NT2/D1 (cell line): ENCODE data around the gene LILRB1.
"Not testable (repeated sequence)": the region's sequence is repeated elsewhere in the genome, so short reads cannot be mapped to it uniquely, and the experiment has no call there.

ENCODE experiments used
- DNase-seq: peaks from one replicate; pipeline ENCODE4 v3.0.0-alpha.2; 2011; ENCODE audit warnings: low read depth, low spot score
- H3K27me3 ChIP-seq: 2 replicates; pipeline ENCODE4 v1.6.0; 2011; ENCODE audit warnings: mild to moderate bottlenecking; ENCODE audit not compliant: insufficient read length, insufficient read depth
- H3K36me3 ChIP-seq: 2 replicates; pipeline ENCODE4 v1.6.1; 2011; ENCODE audit warnings: mild to moderate bottlenecking, low read length, mixed read lengths; ENCODE audit not compliant: insufficient read depth, insufficient read length
- H3K4me1 ChIP-seq: 2 replicates; pipeline ENCODE4 v1.5.1; 2011; ENCODE audit not compliant: insufficient read depth, insufficient read length
- H3K4me3 ChIP-seq: 2 replicates; pipeline ENCODE4 v1.5.1; 2011; ENCODE audit warnings: low read depth; ENCODE audit not compliant: insufficient read length
- H3K9ac ChIP-seq: 2 replicates; pipeline ENCODE4 v1.6.0; 2011; ENCODE audit warnings: low read depth; ENCODE audit not compliant: insufficient read length
- H3K9me3 ChIP-seq: 2 replicates; pipeline ENCODE4 v1.5.1; 2011; ENCODE audit warnings: mild to moderate bottlenecking, low read length; ENCODE audit not compliant: insufficient read depth
- SUZ12 ChIP-seq: IDR thresholded peaks from 2 replicates; pipeline ENCODE4 v1.6.1; 2011; ENCODE audit not compliant: insufficient read length, insufficient read depth; ENCODE audit errors: extremely low read depth
- YY1 ChIP-seq: IDR thresholded peaks from 2 replicates; pipeline ENCODE4 v1.6.1; 2011; ENCODE audit not compliant: insufficient read length, insufficient read depth
- ZNF274 ChIP-seq: IDR thresholded peaks from 2 replicates; pipeline ENCODE4 v1.6.1; 2011; ENCODE audit warnings: mild to moderate bottlenecking, low read depth, low read length

LILRB1 gene

DNA sequence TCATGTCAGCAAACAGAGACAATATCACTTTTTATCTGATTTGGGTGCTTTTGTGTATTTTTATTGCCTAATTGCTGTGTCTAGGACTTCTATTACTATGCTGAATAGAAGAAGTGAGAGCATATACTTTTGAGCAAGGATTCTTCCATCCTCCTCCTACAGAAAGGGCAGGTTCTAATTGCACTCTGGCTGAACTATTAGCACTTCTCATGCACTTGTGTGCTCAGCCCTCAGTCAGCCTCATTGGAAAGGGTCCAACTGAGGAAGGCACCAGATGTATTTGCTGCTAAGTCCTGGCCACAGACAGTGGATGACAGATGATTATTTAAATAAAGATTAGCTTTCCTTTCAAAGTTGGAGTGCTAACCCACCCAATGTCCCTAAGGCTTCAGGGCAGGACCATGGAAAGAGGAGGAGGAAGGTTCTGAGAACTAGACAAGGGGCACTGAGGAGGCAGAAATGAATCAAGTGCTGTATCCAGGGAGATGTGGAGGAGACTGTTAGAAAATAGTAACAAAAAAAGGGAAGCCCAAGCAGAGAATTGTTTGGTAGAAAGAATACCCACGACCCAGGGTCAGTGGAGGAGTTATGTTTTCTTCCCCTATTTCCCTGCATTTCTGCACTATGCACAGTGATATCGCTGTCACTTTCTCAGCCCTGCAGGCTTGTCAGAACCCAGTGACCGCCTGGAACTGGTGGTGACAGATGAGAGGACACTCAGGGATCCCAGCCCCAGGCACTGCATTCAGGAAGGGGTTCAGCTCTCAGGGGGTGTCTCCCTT lies 40.5 kb downstream of the LILRB1 start:
- H3K27me3 ChIP-seq, result peaks cover 2% of the 10 kb centered on the region
- no peak overlapping the region for H3K4me3 ChIP-seq
- H3K4me1 ChIP-seq, result peaks cover 4% of the 10 kb centered on the region
- DNase-seq, result no peak
- H3K9ac ChIP-seq, result no peak overlapping the region
- no peaks in the 10 kb centered on the region for H3K36me3 ChIP-seq
- TF ChIP-seq ZNF274, result no peak
- TF ChIP-seq YY1, result no peak
- no peak for TF ChIP-seq SUZ12
- 0 out of 2 replicates have a peak, but pooled peaks cover 9% of the 10 kb centered on the region for H3K9me3 ChIP-seq

DNA sequence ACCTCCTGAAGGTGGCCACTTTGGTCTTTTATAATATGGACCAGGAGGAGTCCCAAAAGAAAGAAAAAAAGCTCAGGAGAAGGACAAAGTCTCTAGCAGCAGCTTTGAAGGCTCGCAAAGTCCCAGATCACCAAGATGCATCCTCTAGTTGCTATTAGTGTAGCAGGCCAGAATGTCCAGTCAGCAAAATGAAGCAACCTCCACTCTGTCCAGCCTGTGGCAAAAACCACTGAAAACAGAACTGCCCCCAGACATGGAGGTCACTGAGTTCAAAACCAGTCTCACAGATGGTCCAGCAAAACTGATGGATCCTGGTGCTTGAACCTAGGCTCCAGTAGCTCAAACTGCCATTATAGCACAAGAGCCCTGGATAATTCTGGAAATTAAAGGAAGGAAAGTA lies 42.9 kb downstream of the LILRB1 start:
- H3K27me3 ChIP-seq, result peaks cover 2% of the 10 kb centered on the region
- no peak overlapping the region for H3K9ac ChIP-seq
- H3K9me3 ChIP-seq, result 0 out of 2 replicates have a peak, but pooled peaks cover 4% of the 10 kb centered on the region
- H3K4me1 ChIP-seq, result no peaks in the 10 kb centered on the region
- H3K4me3 ChIP-seq, result no peak overlapping the region
- DNase-seq, result no peak
- TF ChIP-seq SUZ12 (no peak), ZNF274 (no peak), YY1 (no peak)
- H3K36me3 ChIP-seq, result no peaks in the 10 kb centered on the region

DNA sequence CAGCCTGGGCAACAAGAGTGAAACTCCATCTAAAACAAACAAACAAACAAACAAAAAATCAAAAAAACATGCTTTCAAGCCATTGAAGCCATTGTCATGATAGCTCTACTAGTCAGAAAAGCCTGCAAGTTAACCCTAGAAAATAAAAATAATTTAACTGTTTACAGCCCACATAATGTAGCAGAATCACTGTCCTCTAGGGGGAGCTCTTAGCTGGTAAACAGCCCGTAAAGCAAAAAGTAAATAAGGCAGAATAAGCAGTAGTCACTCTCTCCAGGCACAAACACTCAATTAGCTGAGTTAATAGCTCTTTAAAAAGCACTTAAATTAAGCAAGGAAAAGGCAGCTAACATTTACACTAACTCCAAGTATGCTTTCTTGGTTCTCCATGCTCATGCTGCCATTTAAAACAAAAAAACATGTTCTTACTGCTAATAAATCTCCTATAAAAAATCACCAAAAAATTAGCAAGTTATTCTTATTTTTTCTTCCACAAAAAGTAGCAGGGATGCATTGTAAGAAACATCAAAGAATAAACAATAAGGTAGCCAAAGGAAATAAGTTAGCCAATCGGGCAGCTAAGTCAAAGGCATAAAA lies 43.8 kb downstream of the LILRB1 start:
- no peak for TF ChIP-seq YY1
- TF ChIP-seq SUZ12, result no peak
- TF ChIP-seq ZNF274, result no peak
- no peak for DNase-seq
- no peak overlapping the region for H3K9ac ChIP-seq
- no peaks in the 10 kb centered on the region for H3K36me3 ChIP-seq
- H3K4me1 ChIP-seq, result no peaks in the 10 kb centered on the region
- H3K27me3 ChIP-seq, result peaks cover 2% of the 10 kb centered on the region
- H3K4me3 ChIP-seq, result no peak overlapping the region
- H3K9me3 ChIP-seq, result no peaks in the 10 kb centered on the region

DNA sequence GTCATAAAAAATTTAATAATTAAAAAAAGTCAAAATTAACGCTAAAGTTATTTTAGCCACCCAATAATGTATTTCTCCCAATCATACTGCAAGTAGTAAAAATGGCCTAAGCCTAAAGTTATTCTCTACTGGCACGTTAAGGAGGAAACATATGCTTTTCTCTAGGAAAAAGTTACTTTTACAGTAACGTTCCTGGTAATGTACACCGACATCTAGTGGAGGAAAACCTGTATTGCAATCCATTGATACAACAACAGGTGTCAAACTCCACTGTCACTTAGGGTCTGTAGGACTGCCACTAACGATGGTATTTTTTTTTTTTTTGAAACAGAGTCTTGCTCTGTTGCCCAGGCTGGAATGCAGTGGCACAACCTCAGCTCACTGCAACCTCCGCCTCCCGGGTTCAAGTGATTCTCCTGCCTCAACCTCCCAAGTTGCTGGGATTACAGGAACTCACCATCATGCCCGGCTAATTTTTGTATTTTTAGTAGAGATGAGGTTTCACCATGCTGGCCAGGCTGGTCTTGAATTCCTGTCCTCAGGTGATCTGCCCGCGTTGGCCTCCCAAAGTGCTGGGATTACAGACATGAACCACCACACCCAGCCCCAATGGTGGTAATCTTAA lies 46.0 kb downstream of the LILRB1 start:
- not testable (repeated sequence) for H3K9me3 ChIP-seq, H3K4me3 ChIP-seq, DNase-seq, H3K36me3 ChIP-seq, H3K4me1 ChIP-seq, H3K27me3 ChIP-seq, H3K9ac ChIP-seq

DNA sequence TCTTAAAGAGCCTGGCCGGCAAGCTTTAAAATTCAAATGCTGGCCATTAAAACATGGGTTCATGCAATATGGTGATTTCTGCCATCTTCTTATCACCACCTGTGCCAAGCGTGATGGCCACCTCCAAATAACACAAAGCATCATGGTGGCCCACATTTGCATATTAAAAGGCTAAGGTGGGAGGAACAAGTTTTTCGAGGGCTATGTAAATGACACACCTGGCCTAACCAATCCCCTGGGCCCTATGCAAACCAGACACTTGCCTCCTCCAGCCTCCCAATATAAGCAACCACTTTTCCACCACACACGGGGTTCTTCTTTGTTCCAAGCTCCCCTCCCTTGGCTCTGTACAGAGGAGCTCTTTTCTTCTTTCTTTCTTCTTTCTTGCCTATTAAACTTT lies 46.9 kb downstream of the LILRB1 start:
- no peak overlapping the region for H3K9ac ChIP-seq
- H3K36me3 ChIP-seq, result no peaks in the 10 kb centered on the region
- H3K27me3 ChIP-seq, result peaks cover 7% of the 10 kb centered on the region
- no peak for DNase-seq
- H3K4me1 ChIP-seq, result no peaks in the 10 kb centered on the region
- H3K4me3 ChIP-seq, result no peak overlapping the region
- no peaks in the 10 kb centered on the region for H3K9me3 ChIP-seq
- TF ChIP-seq YY1 (no peak), SUZ12 (no peak), ZNF274 (no peak)

DNA sequence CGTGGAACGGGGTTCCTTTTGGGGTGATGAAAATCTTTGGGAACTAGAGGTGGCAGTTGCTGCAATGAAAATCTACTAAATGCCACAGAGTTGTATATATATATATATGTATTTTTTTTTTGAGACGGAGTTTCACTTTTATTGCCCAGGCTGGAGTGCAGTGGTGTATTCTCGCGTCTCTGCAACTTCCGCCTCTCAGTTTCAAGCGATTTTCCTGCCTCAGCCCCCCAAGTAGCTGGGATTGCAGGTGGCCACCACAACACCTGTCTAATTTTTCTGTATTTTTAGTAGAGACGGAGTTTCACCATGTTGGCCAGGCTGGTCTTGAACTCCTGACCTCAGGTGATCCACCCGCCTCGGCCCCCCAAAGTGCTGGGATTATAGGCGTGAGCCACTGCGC lies 51.3 kb downstream of the LILRB1 start:
- not testable (repeated sequence) for H3K9ac ChIP-seq, H3K9me3 ChIP-seq, H3K4me3 ChIP-seq, DNase-seq, H3K4me1 ChIP-seq, H3K36me3 ChIP-seq
- H3K27me3 ChIP-seq, result peaks cover 23% of the 10 kb centered on the region

DNA sequence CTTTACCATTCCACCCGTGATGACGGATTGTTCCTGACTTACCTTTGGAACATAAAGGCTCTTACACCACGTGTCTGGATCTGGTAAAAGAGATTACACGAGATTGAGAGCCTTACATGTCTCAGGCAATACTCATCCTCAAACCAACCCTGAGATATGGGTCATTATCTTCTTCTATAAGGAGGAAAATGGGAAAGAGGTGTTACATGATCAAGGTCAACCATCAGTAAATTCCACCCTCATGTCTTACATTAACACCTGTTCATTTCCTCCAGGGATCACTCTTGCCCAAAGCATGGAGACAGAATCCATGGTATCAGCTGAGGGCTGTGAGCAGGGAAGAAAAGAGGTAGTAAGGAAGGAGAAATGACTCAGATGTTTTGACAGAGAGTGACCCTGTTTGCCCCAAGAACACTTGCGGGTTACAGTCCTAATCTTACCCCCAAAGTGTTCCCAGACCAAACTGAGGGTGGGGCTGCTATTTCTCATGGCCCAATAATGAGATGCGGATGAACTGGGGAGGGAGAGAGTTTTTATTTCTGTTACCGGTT lies 52.1 kb downstream of the LILRB1 start:
- H3K27me3 ChIP-seq, result peaks cover 30% of the 10 kb centered on the region

More for the DNA sequence above, 52.1 kb downstream of the LILRB1 start:
- no peak for DNase-seq
- TF ChIP-seq YY1 (no peak), SUZ12 (no peak), ZNF274 (no peak)
- no peak overlapping the region for H3K4me3 ChIP-seq
- H3K9ac ChIP-seq, result no peak overlapping the region
- no peaks in the 10 kb centered on the region for H3K4me1 ChIP-seq
- no peaks in the 10 kb centered on the region for H3K9me3 ChIP-seq
- no peaks in the 10 kb centered on the region for H3K36me3 ChIP-seq
